ENCODE measurements around the gene NCAPD2. TPM values are rescaled to one million over a fixed set of nuclear protein-coding genes. Genes with fewer than 3 reads are reported as not detected.

Gene NCAPD2
- total RNA-seq, 1 experiment from 2014 or later = 94.7 TPM

DNA sequence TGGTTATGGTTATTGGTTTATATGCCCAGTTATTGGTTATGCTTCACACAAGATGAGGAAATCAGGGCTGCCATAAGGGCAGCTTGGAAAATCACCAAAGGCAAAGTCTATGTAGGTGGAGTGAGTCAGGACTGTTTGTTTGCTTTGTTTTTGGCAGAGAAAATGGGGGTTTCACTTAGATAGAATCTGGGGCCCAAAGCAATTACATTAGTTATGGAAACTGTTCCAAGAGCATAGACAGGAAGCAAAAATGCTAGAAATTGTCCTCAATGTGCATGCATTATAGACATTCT, 25.7 kb upstream of the NCAPD2 start:
- H3K9me3 Mint-ChIP-seq (ENCODE audit: low read depth, unreplicated experiment) = no peaks in the 10 kb centered on the region
- DNase-seq = no peak
- intact Hi-C loops (cut with micrococcal nuclease; ENCODE audit: unreplicated experiment) = loop anchor here (5.0 kb wide), 1 partner anchor 131 kb away; no protein-coding TSS in a partner anchor
- H3K27me3 Mint-ChIP-seq (ENCODE audit: unreplicated experiment) = no peaks in the 10 kb centered on the region
- TF ChIP-seq, protein P1, sequence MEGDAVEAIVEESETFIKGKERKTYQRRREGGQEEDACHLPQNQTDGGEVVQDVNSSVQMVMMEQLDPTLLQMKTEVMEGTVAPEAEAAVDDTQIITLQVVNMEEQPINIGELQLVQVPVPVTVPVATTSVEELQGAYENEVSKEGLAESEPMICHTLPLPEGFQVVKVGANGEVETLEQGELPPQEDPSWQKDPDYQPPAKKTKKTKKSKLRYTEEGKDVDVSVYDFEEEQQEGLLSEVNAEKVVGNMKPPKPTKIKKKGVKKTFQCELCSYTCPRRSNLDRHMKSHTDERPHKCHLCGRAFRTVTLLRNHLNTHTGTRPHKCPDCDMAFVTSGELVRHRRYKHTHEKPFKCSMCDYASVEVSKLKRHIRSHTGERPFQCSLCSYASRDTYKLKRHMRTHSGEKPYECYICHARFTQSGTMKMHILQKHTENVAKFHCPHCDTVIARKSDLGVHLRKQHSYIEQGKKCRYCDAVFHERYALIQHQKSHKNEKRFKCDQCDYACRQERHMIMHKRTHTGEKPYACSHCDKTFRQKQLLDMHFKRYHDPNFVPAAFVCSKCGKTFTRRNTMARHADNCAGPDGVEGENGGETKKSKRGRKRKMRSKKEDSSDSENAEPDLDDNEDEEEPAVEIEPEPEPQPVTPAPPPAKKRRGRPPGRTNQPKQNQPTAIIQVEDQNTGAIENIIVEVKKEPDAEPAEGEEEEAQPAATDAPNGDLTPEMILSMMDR (IDR thresholded peaks at IDR 0.05; ENCODE audit: unreplicated experiment) = no peak
- H3K4me3 Mint-ChIP-seq (ENCODE audit: low read depth, unreplicated experiment) = no peak overlapping the region
- CTCF ChIA-PET = no interaction called here
- no peak overlapping the region for H3K27ac Mint-ChIP-seq (ENCODE audit: unreplicated experiment)
- H3K36me3 Mint-ChIP-seq (ENCODE audit: insufficient read depth, unreplicated experiment) = peaks cover 41% of the 10 kb centered on the region
- H3K4me1 Mint-ChIP-seq (ENCODE audit: low read depth, unreplicated experiment) = peaks cover 18% of the 10 kb centered on the region
- BruUV-seq (replicated peaks) = no TSS peak

DNA sequence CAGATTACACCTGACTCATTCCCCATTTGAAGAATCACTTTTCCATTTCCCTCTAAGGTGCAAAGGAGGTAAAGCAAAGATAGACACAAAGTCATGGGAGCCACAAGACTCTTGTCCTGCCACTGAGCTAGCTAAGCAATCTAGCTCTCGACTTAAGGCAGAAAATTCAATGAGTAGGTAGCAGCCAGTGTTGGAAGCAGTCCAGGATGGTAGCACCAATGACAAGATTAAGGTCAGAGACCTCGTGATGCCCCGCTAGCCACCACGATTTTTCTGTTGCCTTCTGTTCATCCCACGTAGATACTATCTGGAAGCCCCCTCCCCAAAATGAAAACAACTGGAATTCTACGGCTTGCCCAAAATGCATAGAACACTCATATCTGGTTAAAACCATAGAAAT, 24.8 kb upstream of the NCAPD2 start:
- TF ChIP-seq, protein P1 (IDR thresholded peaks at IDR 0.05; ENCODE audit: unreplicated experiment) = no peak
- H3K27ac Mint-ChIP-seq (ENCODE audit: unreplicated experiment) = no peak overlapping the region
- CTCF ChIA-PET = interaction anchor here (0.6 kb wide), 1 partner anchor 502 kb away, joined by 6 read pairs; no protein-coding TSS in a partner anchor
- peak overlapping the region; percentile 83 for H3K4me3 Mint-ChIP-seq (ENCODE audit: low read depth, unreplicated experiment)
- peaks cover 38% of the 10 kb centered on the region for H3K36me3 Mint-ChIP-seq (ENCODE audit: insufficient read depth, unreplicated experiment)
- DNase-seq = no peak
- no peaks in the 10 kb centered on the region for H3K27me3 Mint-ChIP-seq (ENCODE audit: unreplicated experiment)
- no peaks in the 10 kb centered on the region for H3K9me3 Mint-ChIP-seq (ENCODE audit: low read depth, unreplicated experiment)
- intact Hi-C loops (cut with micrococcal nuclease; ENCODE audit: unreplicated experiment) = loop anchor here (5.0 kb wide), 1 partner anchor 132 kb away; no protein-coding TSS in a partner anchor
- BruUV-seq (replicated peaks) = no TSS peak
- peaks cover 18% of the 10 kb centered on the region for H3K4me1 Mint-ChIP-seq (ENCODE audit: low read depth, unreplicated experiment)

DNA sequence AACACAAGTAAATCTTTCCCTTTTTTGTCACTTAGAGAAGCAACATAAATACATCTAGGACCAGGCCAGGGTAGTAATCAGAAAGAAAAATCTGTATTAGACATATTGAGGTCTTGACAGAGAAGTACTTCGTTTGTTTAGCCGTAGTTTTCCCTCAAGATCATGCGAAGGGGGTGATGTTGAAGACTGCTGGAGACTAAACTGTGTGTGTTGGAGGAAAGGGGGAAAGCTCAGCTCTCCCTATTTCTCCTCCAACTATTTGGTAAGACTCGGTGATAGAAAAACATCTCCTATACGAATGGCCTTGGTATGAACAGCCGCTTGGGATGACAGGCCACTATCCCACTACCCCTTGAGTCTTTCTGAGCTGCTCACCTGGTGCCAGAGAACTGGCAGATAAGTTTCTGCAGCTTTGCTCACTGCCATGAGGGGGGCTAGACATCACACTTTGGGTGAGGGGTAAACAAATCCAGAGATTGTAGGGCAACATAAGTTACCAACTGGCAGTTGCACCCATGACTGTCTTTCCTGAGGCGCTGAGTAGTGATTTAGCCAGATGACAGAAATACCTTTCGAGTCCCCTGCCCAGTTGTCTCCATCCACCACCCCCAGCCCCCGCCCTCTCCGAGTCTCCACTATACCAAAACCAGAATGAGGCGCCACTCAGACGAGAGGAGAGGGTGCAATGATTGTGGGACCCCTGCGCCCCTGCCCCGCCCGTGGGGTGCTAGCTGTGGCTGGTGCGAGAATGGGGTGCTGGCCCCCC, 24.1 kb upstream of the NCAPD2 start:
- H3K4me3 Mint-ChIP-seq (ENCODE audit: low read depth, unreplicated experiment) = peak overlapping the region; percentile 83
- H3K36me3 Mint-ChIP-seq (ENCODE audit: insufficient read depth, unreplicated experiment) = peaks cover 31% of the 10 kb centered on the region
- no peak for DNase-seq
- H3K9me3 Mint-ChIP-seq (ENCODE audit: low read depth, unreplicated experiment) = no peaks in the 10 kb centered on the region
- intact Hi-C loops (cut with micrococcal nuclease; ENCODE audit: unreplicated experiment) = loop anchor here (5.0 kb wide), 2 partner anchors 132 to 257 kb away; no protein-coding TSS in a partner anchor
- H3K27ac Mint-ChIP-seq (ENCODE audit: unreplicated experiment) = no peak overlapping the region
- TF ChIP-seq, protein P1 (IDR thresholded peaks at IDR 0.05; ENCODE audit: unreplicated experiment) = no peak
- peaks cover 18% of the 10 kb centered on the region for H3K4me1 Mint-ChIP-seq (ENCODE audit: low read depth, unreplicated experiment)
- no peaks in the 10 kb centered on the region for H3K27me3 Mint-ChIP-seq (ENCODE audit: unreplicated experiment)
- BruUV-seq (replicated peaks) = TSS peak; percentile 46
- CTCF ChIA-PET = no interaction called here

DNA sequence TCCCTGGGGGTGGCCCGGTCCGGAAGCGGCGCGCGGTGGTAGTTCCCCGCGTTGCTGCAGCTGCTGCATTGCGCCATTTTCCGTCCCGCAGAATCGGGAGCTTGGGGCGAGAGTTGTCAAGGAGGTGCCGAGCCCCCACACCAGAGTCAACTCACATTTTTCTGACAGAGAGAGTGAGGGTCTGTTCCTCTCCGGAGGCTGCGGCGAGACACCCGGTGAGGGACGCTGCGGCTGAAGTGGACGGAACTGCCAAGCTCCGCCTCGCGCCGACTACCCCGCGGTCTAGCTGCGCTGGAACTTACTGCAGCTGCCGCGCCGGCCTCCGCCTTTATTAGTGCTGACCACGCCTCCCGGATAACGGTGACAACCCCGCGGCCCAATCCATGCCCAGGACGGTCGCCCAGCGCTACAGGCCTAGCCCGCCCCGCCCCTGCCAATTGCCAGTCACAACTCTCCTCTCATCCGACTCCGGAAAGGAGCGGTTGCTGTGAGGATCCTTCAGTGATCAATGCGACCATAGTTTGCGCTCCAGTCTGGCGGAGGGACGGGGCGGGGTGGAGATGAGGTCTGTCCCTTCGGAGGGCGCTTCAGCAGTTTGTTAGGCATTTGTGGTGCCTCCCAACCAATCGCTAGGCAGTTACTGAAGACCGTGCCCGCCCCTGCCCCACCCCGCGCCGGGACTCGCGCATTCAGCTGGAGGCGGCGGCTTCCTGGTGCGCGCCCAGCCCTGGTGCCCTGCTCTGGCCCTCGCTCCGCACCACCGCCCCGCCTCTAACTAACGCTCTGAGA, 23.3 kb upstream of the NCAPD2 start, which contains the start of gene VAMP1:
TSS of gene VAMP1 (minus strand) at position 303 of the 789 bp plus-strand sequence. CDS start at position 157, 146 bp downstream.
- peak within 1 kb of the TSS; percentile 57 for H3K27ac Mint-ChIP-seq (ENCODE audit: unreplicated experiment)
- H3K4me3 Mint-ChIP-seq (ENCODE audit: low read depth, unreplicated experiment) = peak within 1 kb of the TSS; percentile 83
- peaks cover 18% of the 10 kb centered on the region for H3K4me1 Mint-ChIP-seq (ENCODE audit: low read depth, unreplicated experiment)
- peaks cover 28% of the 10 kb centered on the region for H3K36me3 Mint-ChIP-seq (ENCODE audit: insufficient read depth, unreplicated experiment)
- H3K9me3 Mint-ChIP-seq (ENCODE audit: low read depth, unreplicated experiment) = no peaks in the 10 kb centered on the region
- intact Hi-C loops (cut with micrococcal nuclease; ENCODE audit: unreplicated experiment) = loop anchor here (5.0 kb wide), 1 partner anchor 258 kb away; no protein-coding TSS in a partner anchor
- no peaks in the 10 kb centered on the region for H3K27me3 Mint-ChIP-seq (ENCODE audit: unreplicated experiment)
- peak; percentile 98 for DNase-seq
- TF ChIP-seq, protein P1 (IDR thresholded peaks at IDR 0.05; ENCODE audit: unreplicated experiment) = no peak
- no TSS peak for BruUV-seq (replicated peaks)
- CTCF ChIA-PET = interaction anchor here (0.5 to 0.9 kb wide), 5 partner anchors 12 to 135 kb away, joined by 3 to 6 read pairs (median 3); partner anchors contain the start of gene GAPDH

All from Calu3 (cell line).